Measurements from ENCODE around the gene GCLM. TPM values are rescaled to one million over a fixed set of nuclear protein-coding genes. Genes with fewer than 3 reads are reported as not detected.

The GCLM gene, protein sequence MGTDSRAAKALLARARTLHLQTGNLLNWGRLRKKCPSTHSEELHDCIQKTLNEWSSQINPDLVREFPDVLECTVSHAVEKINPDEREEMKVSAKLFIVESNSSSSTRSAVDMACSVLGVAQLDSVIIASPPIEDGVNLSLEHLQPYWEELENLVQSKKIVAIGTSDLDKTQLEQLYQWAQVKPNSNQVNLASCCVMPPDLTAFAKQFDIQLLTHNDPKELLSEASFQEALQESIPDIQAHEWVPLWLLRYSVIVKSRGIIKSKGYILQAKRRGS
- 6.0 TPM for total RNA-seq

DNA sequence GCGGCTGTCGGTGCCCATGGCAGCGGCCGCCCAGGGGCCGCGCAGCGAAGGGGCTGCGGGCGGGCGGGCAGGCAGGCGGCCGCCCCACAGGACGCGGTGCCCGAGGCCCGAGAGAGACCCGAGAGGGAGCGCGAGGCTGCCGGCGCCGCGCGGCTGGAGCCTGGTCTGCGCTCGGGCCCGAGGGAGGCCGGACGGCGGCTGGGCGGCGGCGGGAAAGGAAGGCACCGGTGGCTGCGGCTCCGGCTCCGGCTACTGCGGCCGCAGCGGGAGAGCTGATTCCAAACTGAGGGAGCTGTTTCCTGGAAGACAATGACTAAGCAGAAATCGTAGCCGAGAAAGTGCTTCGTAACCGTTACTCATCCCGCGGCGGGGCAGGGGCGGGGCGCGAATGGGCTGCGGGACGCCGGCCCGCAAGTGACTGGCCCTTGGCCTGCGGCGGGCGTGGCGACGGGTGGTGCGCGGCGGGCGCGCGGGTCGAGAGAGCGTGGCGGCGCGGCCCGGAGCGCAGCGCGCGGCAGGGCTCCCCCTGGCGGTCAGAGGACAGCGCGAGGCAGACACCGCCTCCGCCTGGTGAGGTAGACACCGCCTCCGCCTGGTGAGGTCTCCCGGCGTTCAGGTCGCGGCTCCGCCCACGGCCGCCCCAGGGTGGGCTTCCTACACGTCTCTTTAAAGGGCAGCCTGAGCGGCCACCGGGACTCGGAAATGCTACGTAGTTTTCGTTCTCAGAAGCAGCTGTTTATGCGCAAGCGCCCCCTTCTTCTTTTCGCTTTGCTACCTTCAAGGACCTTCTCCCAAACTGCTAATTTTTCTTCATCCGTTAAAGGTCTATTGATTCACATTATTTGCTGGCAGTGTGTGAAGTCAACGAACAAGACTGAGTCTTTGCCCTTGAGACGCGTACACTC is at the start of gene GCLM:
Gene GCLM (minus strand): TSS at position 285 of the 905 bp plus-strand sequence. CDS start 267 bp downstream, at position 18.

DNA sequence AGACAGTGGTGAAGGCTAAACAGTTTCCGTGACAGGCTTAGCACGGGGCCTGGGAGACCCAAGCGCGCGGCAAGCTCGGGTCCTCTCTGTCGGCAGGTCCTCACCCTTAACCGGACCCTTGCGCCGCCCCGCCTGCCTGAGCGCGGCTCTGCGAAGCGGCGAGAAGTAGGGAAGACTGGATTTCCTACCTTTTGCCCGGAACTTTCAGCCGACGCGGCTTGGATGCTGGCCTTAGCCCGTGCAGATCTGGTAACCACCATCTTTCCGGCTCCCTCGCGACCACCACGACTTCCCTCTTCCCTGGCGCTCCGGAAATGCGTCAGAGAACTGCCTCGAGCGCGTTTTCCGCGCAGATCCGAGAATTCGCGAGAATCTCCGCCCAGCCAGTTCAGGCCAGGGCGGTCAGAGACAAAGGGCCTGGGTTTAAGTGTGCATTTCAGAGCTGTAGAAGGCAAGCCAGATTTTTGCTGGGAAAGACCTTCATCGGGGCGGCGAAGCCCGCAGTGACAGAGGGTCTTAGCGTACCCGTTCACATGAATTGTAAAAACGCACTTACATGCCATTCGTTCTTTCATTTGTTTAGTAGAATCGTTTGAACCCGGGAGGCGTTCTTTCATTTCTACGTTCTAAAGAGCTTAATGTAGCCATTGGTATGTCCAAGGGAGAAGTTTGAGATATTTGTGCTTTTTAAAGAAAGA is 30.2 kb downstream of the GCLM start, which contains the start of gene DNTTIP2:
Gene DNTTIP2 (minus strand): TSS at position 318 of the 698 bp plus-strand sequence. CDS start 58 bp downstream, at position 260.

Small RNAs within 50 kb of the gene (small RNA-seq; reads per million reads assigned to genes)
- gene AL117351.2 (ENCODE audit: low replicate concordance) (not detected), gene MIR760 (ENCODE audit: low replicate concordance) (not detected)

Other genes with a start within 250 kb of the GCLM start
- 21.5 TPM for gene BCAR3, start 227.6 kb downstream of the GCLM start, total RNA-seq
- gene DNTTIP2, start 30.2 kb downstream of the GCLM start, total RNA-seq: 16.2 TPM
- gene ABCA4, start 211.7 kb upstream of the GCLM start, total RNA-seq: 10.8 TPM